Keratinocyte (primary cell): ENCODE measurements around the gene OR5K3. TPM values are rescaled to one million over a fixed set of nuclear protein-coding genes. Genes with fewer than 3 reads are reported as not detected.

Experiments used
- DNase-seq: peaks from one replicate; pipeline ENCODE4 v3.0.0-alpha.2; 2011; ENCODE audit warnings: low read depth, missing footprints, low spot score
- FAIRE-seq: peaks from 2 replicates; lab custom pipeline; 2011; peaks lifted over from hg19 to GRCh38; lab: Jason Lieb, UNC
- H2AFZ ChIP-seq: 2 replicates; pipeline ENCODE4 v1.6.0; 2012; ENCODE audit warnings: low read length, control low read depth, inconsistent platforms; ENCODE audit not compliant: control insufficient read depth
- H3K27ac ChIP-seq: 2 replicates; pipeline ENCODE4 v1.5.1; 2011; ENCODE audit warnings: low read length; ENCODE audit not compliant: control insufficient read depth, insufficient read depth
- H3K27me3 ChIP-seq: 3 replicates; pipeline ENCODE4 v1.6.0; 2011; ENCODE audit warnings: low read length; ENCODE audit not compliant: control insufficient read depth, insufficient read depth; ENCODE audit errors: extremely low read depth
- H3K36me3 ChIP-seq, 2 experiments: 2 replicates in 1 of 2; 3 replicates in 1 of 2; pipeline ENCODE4 v1.5.1; 2011; ENCODE audit warnings: low read length in 2 of 2, mild to moderate bottlenecking in 1 of 2; ENCODE audit not compliant: control insufficient read depth in 2 of 2, insufficient read depth in 2 of 2; ENCODE audit errors: extremely low read depth in 1 of 2
- H3K4me1 ChIP-seq: 3 replicates; pipeline ENCODE4 v1.5.1; 2011; ENCODE audit warnings: low read length; ENCODE audit not compliant: control insufficient read depth, insufficient read depth; ENCODE audit errors: extremely low read depth
- H3K4me2 ChIP-seq: 3 replicates; pipeline ENCODE4 v1.6.0; 2011; ENCODE audit warnings: low read depth, low read length; ENCODE audit not compliant: control insufficient read depth, insufficient read depth; ENCODE audit errors: extremely low read depth
- H3K4me3 ChIP-seq, 3 experiments: fragments of 200-600 bp in 1 of 3; sonication (generic) in 1 of 3; 2 replicates in 2 of 3; 3 replicates in 1 of 3; pipeline ENCODE4 v1.5.1; 2011 to 2016; ENCODE audit warnings: low read length in 3 of 3, mild to moderate bottlenecking in 3 of 3, control low read depth in 2 of 3, inconsistent platforms in 1 of 3, low read depth in 1 of 3, mixed read lengths in 1 of 3, mixed run types in 1 of 3, moderate library complexity in 1 of 3; ENCODE audit not compliant: control insufficient read depth in 2 of 3, insufficient read depth in 2 of 3; ENCODE audit errors: extremely low read depth in 1 of 3
- H3K79me2 ChIP-seq: 2 replicates; pipeline ENCODE4 v1.6.0; 2012; ENCODE audit warnings: low read length; ENCODE audit not compliant: control insufficient read depth, insufficient read depth
- H3K9ac ChIP-seq: 3 replicates; pipeline ENCODE4 v1.6.0; 2011; ENCODE audit warnings: low read length; ENCODE audit not compliant: control insufficient read depth, insufficient read depth; ENCODE audit errors: extremely low read depth
- H3K9me1 ChIP-seq: 3 replicates; pipeline ENCODE4 v1.6.0; 2011; ENCODE audit warnings: low read length; ENCODE audit not compliant: control insufficient read depth, insufficient read depth; ENCODE audit errors: extremely low read depth
- H3K9me3 ChIP-seq: 2 replicates; pipeline ENCODE4 v1.5.1; 2012; ENCODE audit warnings: low read depth, low read length; ENCODE audit not compliant: control insufficient read depth
- H4K20me1 ChIP-seq: 3 replicates; pipeline ENCODE4 v1.6.0; 2011; ENCODE audit warnings: low read length; ENCODE audit not compliant: control insufficient read depth, insufficient read depth; ENCODE audit errors: extremely low read depth
- CTCF ChIP-seq, 3 experiments: IDR thresholded peaks in 1 of 3; conservative IDR thresholded peaks in 1 of 3; optimal IDR thresholded peaks in 1 of 3; 2 replicates in 2 of 3; 3 replicates in 1 of 3; pipeline versions ENCODE3 to v1.5.1; 2011; ENCODE audit warnings: low read length in 3 of 3, mild to moderate bottlenecking in 3 of 3, moderate library complexity in 2 of 3, control low read depth in 1 of 3, inconsistent platforms in 1 of 3; ENCODE audit not compliant: insufficient read depth in 2 of 3; ENCODE audit errors: extremely low read depth in 1 of 3
- EZH2 ChIP-seq: IDR thresholded peaks from one replicate; pipeline ENCODE4 v1.6.1; 2012; ENCODE audit warnings: inconsistent platforms, mild to moderate bottlenecking, low read length, moderate library complexity
- dilution Hi-C: fragments of 300-500 bp; cut with MboI; formaldehyde crosslinking; loops from one replicate; pipeline ENCODE4 v1.7.0; 2020; ENCODE audit warnings: low sequenced_read_pairs; ENCODE audit not compliant: extremely low pct_ligation_motif_present
- polyA minus RNA-seq, 3 experiments: library from RNA; depleted of rRNA, polyadenylated mRNA; stranded (reverse); fragments of >200 nt; gene quantifications; 1 replicate in 1 of 3; 2 replicates in 1 of 3; 3 replicates in 1 of 3; pipeline ENCODE4 v1.2.3, GENCODE V29; 2011
- polyA plus RNA-seq, 5 experiments: library from polyadenylated mRNA; depleted of rRNA in 3 of 5; stranded (reverse) in 3 of 5; stranded (forward) in 1 of 5; unstranded in 1 of 5; fragments of >200 nt; gene quantifications; 1 replicate in 1 of 5; 2 replicates in 3 of 5; 3 replicates in 1 of 5; pipeline versions ENCODE4 v1.2.1 to v1.2.3, GENCODE V29; 2011 to 2012; ENCODE audit warnings: missing spikeins in 2 of 5, low read depth in 1 of 5, low replicate concordance in 1 of 5

Gene OR5K3
- not detected in 3 replicates for polyA plus RNA-seq
- not detected for polyA plus RNA-seq (2011; ENCODE audit: low read depth)
- polyA plus RNA-seq (2011; cell fraction: cytosol; rRNA removed): not detected in 2 replicates
- not detected in 2 replicates for polyA plus RNA-seq (2011; cell fraction: nucleus; rRNA removed)
- polyA plus RNA-seq (2012; ENCODE audit: low replicate concordance): not detected in 2 replicates
- not detected in 3 replicates for polyA minus RNA-seq
- polyA minus RNA-seq (2011; cell fraction: cytosol; rRNA and poly(A)+ RNA removed): not detected
- not detected in 2 replicates for polyA minus RNA-seq (2011; cell fraction: nucleus; rRNA and poly(A)+ RNA removed)

- Histone ChIP-seq H4K20me1 (no peaks in the 10 kb centered on the region), H3K4me2 (no peak within 1 kb of the TSS), H3K9ac (no peak within 1 kb of the TSS), H3K79me2 (no peaks in the 10 kb centered on the region), H3K4me1 (peaks cover 10% of the 10 kb centered on the region), H3K9me1 (no peaks in the 10 kb centered on the region), H3K27ac (no peak within 1 kb of the TSS), H3K27me3 (peaks cover 3% of the 10 kb centered on the region), H3K9me3 (no peaks in the 10 kb centered on the region), H3K36me3 (no peaks in the 10 kb centered on the region), H3K4me3 (no peak within 1 kb of the TSS), H2AFZ (no peak within 1 kb of the TSS)
- dilution Hi-C loops: no loop called here
- DNase-seq (no peak), FAIRE-seq (no peak)
- TF ChIP-seq EZH2 (no peak), CTCF (optimal IDR thresholded peaks at IDR 0.05 in 1 of 3, IDR thresholded peaks at IDR 0.05 in 1 of 3, conservative IDR thresholded peaks at IDR 0.05 in 1 of 3; ENCODE audit: extremely low read depth in 1 of 3, insufficient read depth in 2 of 3, low read length in 3 of 3) (no peak)
Measured at GRCh38 chr3:98390366-98390765, at the start of gene OR5K3. Gene OR5K3 (plus strand): TSS chr3:98390666. CDS start chr3:98390666, 0 bp downstream.

GRCh38 chr3:98341758-98342157 lies 48.7 kb upstream of the OR5K3 start:
- no peak for FAIRE-seq
- H3K79me2 ChIP-seq: no peaks in the 10 kb centered on the region
- H3K4me2 ChIP-seq: no peak overlapping the region
- H3K9me3 ChIP-seq: no peaks in the 10 kb centered on the region
- H3K9ac ChIP-seq: no peak overlapping the region
- dilution Hi-C loops: no loop called here
- no peaks in the 10 kb centered on the region for H3K27me3 ChIP-seq
- no peak for TF ChIP-seq EZH2
- no peak for TF ChIP-seq CTCF (optimal IDR thresholded peaks at IDR 0.05 in 1 of 3, IDR thresholded peaks at IDR 0.05 in 1 of 3, conservative IDR thresholded peaks at IDR 0.05 in 1 of 3; ENCODE audit: extremely low read depth in 1 of 3, insufficient read depth in 2 of 3, low read length in 3 of 3)
- no peaks in the 10 kb centered on the region for H3K9me1 ChIP-seq
- H2AFZ ChIP-seq: no peak overlapping the region
- no peaks in the 10 kb centered on the region for H4K20me1 ChIP-seq
- no peak for DNase-seq
- H3K4me3 ChIP-seq: no peak overlapping the region
- no peak overlapping the region for H3K27ac ChIP-seq
- H3K36me3 ChIP-seq: no peaks in the 10 kb centered on the region
- peaks cover 5% of the 10 kb centered on the region for H3K4me1 ChIP-seq
